NOMO-1 (cell line): ENCODE data around the gene PKN1.
A peak's percentile ranks its signal among the peaks of the same experiment; 100 is the strongest.

Experiments
- DNase-seq, 2 experiments: peaks; one replicate each; lab custom pipeline; 2025; ENCODE audit not compliant: unreplicated experiment in 2 of 2; lab: John Stamatoyannopoulos, UW

Gene PKN1

DNA sequence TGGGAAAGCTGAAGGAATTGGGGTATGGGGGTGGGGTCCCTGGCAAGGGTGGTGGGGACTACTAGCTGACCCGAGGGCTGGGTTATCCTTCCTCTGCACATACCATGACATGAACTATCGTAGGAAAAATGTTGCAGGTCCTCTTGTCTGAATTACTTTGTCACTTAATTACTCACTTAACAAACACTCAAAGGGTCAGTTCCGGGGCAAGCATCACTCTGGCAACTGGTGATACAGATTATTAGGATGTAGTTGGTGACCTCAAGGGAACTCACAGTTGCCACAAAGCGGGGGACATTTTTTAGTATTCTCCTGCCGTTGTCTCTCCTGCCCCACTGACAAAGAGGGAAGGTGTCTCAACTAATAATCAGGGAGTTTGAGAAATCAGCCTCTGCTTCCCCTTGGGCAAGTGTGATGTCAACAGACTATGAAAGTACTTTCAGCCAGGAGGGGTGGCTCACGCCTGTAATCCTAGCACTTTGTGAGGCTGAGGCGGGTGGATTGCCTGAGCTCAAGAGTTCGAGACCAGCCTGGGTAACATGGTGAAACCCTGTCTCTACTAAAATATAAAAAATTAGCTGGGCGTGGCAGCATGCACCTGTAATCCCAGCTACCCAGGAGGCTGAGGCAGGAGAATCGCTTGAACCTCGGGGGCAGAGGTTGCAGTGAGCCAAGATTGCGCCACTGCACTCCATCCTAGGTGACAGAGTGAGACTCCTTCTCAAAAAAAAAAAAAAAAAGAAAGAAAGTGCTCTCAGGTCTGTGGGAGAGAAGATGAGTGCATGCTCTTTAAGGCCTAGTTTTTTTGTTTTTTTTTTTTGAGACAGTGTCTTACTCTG, 74.8 kb downstream of the PKN1 start:
- DNase-seq: peak; percentile 61 to 81

DNA sequence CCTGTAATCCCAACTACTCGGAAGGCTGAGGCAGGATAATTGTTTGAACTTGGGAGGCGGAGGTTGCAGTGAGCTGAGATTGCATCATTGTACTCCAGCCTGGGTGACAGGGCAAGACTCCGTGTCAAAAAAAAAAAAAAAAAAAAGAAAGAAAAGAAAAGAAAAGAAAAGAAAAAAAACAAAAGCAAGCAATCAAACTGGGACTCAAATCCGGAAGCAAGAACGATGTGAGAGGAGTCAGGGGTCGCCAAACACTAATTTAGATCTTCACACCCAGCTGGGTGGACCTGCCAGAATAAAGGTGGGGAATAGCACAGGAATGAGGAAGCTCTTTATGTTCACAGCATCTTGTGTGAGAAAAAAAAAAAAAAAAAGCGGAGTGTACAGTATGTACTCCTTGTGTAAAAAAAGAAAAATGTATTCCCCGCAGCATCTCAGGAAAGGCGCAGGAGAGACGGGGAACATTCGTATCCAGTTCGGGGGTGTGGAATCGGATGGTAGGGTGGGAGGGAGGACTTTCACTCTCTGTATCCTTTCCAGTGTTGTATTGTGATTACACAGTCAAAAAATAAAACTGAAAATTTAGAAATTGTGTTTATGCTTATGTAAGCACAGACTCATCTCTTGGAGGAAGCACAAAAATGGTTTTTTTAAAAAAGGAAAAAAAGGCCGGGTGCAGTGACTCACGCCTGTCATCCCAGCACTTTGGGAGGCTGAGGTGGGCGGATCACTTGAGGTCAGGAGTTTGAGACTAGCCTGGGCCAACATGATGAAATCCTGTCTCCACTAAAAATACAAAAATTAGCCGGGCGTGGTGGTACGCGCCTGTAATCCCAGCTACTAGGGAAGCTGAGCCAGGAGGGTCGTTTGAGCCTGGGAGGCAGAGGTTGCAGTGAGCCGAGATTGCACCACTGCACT, 77.5 kb downstream of the PKN1 start:
- DNase-seq: peak; percentile 63 to 80

DNA sequence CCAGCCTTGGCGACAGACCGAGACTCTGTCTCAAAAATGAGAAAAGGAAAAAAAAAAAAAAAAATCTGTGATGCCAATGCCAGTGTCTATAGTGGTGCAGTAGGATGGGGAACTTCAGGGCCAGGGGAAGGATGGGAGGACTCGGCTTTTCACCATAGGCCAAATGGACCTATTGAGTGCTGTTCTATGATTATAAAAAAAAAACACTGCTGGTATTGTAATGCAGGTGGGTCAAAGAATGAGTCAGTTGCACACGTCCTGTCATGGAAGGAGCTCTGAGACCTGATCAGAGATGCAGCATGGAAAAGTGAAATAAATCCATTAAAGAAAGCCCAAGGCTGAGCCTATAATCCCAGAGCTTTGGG, 78.1 kb downstream of the PKN1 start:
- DNase-seq: no peak

DNA sequence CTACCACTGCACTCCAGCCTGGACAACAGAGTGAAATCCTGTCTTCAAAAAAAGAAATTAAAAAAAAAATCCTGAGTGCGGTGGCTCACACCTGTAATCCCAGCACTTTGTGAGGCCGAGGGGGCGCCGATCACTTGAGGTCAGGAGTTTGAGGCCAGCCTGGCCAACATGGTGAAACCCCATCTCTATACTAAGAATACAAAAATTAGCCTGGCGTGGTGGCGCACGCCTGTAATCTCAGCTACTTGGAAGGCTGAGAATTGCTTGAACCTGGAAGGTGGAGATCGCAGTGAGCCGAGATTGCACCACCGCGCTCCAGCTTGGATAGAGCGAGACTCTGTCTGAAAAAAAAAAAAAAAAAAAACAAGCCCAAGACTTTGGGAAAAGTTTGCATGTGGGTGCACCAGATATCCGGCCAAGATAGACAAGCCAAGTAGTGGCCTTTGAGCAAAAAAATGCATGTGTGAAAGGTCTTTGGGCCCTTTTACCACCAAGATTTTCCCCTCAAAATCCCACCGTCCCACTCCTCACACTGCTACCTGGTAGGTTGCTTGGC, 79.4 kb downstream of the PKN1 start:
- DNase-seq: no peak

DNA sequence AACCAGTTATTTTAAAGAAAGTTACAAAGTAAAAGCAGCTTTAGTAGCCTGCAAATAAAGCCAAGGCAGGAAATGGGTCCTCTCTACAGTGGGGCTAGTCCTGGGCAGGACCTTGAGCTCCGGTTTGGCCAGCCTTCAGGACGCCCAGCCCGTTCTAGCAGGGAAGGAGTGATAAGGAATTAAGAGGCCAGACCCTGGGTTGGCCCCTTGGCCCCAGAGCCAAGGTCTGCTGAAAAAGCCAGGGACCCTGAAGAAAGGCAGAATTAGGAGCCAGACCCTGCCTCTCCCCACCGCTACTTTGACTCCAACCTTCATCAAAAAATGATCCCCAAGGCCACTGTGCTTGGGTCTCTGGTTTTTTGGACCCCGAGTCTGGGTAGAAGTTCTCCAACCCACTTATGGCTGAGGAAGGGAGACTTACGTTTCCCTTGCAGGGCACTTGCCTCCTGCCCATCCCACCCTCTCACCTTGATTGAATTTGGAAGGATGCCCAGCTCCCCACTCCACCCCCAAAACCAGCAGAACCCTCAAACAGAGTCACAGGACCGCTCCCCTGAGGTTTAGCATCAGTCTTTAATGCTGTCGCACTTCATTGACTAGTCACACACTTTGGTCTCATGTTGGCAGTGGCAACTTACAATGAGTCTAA, 81.2 kb downstream of the PKN1 start:
- DNase-seq: no peak

DNA sequence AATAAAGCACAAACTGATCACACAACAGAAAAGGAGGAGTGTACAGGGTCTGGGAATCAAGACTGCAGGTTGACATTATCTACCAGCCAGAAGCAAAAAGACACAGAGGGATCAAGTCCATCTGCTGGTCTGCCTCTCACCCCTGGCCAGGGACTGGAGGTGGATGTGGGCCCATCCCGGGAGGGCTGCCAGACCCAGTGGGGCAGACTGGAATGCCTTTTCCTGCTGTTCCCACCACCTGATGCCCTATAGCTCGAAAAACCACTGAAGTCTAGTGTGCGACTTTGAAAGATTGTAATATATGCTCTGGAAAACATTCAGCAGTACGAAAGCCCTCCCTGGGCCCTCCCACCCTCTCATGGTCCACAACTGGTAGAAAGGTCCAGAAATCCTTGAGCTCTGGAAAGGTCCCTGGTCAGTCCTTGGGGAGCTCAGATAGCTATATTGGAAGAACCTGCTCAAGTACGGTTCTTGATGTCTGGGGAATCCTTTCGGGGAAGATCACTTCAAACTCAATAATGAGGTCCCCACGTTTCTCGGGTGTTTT, 82.5 kb downstream of the PKN1 start:
- DNase-seq: no peak

DNA sequence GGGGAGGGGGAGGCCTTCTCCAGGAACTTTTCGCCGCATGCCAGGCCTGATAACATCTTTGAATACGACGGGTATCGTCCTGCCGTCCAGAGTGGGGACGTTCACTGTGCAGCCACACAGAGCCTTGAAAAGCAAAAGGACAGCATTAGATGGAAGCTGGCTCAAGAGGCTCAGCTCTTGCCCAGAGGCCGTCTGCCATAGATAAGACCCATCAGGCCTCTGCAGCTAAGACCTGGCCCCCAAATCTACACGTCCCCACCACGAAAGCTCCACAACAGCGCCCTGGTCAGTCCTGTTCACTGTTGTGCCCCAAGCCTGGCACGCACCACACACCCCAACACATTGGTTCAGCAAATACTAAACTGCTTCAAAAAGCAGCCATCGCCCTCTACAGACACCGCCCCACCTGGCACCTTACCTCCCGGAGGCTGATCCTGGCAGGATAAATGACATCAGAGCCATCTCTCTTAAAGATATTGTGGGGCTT, 83.0 kb downstream of the PKN1 start:
- no peak for DNase-seq

DNA sequence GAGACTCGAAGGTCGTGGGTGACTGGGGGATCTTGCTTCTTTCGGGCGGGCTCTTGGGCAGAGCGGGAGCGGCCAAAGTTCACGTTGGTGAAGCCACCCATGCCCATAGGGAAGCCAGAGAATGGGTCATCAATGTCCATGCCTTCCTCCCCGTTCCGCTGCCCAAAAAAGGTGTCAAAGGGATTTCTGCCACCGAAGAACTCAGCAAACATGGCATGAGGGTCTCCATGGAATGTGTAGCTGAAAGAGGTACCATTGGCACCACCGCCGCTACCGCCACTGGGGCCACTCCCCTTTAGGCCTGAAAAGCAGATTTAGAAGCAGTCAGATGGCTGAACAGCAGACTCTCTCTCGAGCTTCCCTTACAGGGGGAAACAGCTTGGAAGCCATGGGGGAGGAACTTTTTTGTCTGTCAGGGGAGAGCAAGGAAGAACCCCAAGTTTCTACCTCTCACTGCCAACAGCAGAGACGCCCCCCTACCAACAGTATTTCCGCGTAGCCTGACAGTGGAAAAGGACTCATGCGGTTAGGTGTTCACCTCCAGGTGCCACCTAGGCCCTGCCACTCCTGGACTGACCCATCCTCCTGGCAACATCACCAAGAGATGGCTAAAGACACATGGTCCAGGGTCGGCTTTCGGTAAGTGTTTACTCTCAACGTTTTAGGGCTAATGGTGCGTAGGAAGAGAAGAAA, 83.8 kb downstream of the PKN1 start:
- no peak for DNase-seq

DNA sequence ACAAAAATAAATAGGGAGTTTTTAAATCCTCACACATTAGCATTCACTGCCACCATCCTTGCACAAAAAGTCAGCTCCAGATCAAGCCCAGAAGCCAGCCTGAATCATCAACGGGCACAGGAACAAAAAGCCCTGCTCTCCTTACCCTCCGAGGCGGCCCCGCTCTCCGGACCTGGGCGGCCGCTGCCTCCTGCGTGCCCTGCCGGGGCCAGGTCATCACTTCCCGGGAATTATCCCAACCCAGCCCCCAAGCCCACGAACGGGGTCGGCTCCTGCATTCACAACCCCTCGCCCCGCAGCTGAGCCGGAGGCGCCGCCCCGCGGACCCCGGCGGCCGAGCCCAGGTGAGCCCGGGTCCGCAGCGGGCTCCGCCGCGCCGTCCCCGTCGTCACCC, 84.3 kb downstream of the PKN1 start:
- DNase-seq: no peak

DNA sequence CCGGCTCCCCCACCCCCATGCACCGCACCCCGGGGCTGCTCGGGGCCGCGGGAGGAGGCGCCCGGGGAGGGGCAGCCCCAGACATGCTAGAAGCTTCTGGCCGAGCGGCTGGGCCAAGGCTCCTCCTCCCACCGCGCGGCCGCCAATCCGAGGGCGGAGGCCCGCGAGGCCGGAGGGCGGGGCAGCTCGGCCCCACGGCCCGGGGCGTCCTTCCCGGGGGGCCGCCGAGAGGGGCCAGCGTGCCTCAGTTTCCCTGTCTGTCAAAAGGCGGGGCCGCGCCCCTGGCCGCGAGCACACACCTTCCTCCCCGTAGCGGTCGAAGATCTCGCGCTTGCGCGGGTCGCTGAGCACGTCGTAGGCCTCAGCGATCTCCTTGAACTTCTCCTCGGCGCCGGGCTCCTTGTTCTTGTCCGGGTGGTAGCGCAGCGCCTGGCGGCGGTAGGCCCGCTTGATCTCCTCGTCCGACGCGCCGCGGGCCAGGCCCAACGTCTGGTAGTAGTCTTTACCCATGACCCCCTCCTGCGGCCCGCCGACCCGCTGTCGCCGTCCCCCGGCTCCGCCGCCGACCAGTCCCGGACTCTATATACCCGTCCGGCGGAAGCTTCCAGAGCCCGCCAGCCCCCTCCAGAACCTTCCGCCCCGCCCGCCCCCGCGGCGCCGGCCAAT, 84.9 kb downstream of the PKN1 start, which contains the start of gene DNAJB1:
Gene DNAJB1 (minus strand): TSS at position 558 of the 666 bp plus-strand sequence. CDS start 48 bp downstream, at position 510.
- DNase-seq: peak; percentile 69 to 79

DNA sequence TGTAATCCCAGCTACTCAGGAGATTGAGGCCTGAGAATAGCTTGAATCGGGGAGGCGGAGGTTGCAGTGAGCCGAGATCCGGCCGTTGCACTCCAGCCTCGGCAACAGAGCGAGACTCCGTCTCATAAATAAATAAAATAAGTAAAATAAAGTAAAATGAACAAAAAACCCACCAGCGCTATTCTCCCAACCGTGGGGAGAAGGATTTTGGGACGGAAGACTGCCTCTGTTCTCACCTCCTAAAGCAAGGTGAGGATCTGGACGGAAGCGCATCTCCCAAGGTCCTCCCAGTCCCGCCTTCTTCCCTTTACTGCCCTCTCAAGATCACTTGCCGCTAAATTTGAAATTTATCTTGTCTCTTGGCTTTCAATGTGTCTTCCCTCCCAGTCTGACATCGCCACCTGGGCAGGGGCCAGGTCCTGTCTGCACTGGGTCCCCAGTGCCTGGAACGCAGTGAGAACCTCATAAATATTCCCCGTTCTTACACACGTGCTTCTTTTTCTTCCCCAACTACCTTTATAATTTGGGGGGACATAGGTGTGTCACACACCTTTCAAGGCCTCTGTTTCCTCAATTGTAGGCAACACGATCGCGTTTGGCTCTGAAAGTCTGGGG, 86.2 kb downstream of the PKN1 start:
- DNase-seq: no peak

DNA sequence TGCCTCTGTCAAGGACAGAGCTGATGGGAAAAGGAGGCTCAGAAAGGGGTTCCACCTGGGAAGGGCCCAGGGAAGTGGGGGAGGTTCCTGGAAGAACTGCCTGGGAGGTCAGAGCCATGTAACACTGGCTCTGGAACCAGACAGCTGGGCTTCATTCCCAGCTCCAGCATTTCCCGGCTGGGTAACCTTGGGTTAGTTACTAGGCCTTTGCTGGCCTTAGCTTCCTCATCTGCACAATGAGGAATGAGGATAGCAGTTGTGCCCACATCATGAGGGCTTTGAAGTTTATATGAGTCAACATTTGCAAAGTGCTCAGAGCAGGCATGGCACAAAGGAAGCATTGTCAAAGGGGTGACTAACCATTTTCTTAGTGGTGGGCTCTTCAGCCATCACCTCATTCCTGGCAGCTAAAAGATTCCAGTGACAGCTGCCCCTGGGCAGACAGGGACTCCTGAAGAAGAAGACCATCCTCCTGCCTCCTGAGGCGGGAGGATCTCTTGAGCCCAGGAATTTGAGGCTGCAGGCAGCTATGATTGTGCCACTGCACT, 86.8 kb downstream of the PKN1 start:
- DNase-seq: no peak

DNA sequence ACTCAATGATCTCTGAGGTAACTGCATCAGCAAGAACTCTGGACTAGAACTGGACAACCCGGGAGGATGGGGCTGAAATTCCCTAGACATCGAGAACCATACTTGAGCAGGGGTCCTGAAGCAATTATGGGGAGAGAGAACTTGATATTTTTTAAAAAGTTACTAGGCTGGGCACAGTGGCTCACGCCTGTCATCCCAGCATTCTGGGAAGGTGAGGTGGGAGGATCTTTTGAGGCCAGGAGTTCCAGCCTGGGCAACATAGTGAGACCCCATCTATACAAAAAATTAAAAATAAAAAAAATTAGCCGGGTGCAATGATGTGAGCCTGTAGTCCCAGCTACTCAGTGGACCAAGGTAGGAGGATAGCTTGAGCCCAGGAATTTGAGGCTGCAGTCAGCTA, 87.4 kb downstream of the PKN1 start:
- no peak for DNase-seq
